NCI-H187 (cell line): Measurements from ENCODE around the gene RAPGEF2.
"Not testable (repeated sequence)": the region's sequence is repeated elsewhere in the genome, so short reads cannot be mapped to it uniquely, and the experiment has no call there.

Experiments
- DNase-seq, 2 experiments: peaks; one replicate each; lab custom pipeline; 2025; lab: John Stamatoyannopoulos, UW

The RAPGEF2 gene

GRCh38 chr4:159239629-159240028, 136.8 kb downstream of the RAPGEF2 start:
- DNase-seq, result no peak

DNA sequence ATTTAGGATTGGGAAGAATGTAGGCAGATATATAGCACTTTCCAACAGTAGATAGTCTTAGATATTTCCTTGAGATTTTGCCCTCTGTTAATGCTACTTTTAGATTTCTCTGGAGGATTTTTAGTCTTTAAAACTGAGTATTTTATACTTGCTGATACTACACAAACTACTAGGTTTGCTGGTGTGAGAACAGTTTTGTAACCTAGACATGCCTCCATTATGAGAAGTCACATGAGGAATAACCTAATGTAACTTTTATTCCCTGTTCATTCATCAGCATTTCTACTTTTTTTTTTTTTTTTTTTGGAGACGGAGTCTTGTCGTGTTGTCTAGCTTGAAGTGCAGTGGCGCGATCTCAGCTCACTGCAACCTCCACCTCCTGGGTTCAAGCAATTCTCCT, 137.2 kb downstream of the RAPGEF2 start:
- no peak for DNase-seq

- DNase-seq, result no peak
Measured at GRCh38 chr4:159240687-159241086, 137.8 kb downstream of the RAPGEF2 start.

DNA sequence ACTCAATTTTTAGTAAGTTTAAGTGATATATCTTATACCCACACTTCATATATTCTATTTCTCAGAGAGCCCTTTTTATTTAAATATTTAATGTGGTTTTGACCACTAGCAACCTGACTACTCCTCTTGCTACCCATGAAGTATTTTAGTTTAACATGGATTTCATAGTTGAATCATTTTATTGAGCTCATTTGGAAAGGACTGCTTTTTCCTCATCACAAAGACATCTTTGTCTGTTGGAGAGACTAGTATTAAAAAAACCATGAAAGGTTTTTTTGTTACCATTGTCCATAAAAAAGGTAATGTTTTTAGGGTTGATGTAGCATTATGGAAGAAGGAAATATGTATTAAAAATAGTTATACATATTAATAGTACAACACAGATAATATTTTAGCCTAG, 139.5 kb downstream of the RAPGEF2 start:
- DNase-seq, result no peak

DNA sequence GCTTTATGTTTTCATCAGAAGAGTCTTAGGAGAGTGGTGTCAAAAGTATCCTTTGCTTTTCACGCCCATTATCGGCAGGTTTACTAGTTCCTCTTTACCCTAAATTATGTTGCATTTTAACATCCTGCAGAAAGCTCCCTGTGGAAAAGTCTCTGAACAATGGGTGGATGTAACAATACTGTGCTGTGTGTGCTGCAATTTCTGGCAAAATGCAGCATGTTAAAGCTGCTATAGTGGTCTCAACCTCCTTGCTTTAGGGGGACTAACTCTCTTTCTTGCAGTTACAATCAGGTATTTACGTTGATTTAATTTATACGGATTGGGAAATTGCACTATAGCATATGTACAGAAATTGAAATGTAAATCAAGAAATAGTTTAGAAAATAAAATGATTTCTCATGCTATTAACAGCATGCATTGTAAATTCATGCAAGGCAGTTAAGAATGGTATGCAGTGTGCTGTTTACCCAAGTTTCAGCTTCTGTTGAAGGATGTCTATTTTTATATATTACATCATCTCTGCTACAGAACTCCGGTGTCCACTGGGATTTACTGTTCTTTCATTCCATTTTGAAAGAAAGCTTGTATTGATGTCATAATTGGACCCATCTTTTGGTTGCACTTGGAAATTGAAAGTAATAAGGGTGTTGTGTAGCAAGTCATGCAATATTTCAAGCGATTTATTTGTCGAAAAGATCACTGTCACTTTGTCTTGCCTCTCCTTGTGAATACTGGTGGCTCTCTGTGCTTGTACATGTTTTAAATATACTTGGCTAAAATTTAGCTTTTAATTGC, 145.7 kb downstream of the RAPGEF2 start:
- no peak for DNase-seq

DNA sequence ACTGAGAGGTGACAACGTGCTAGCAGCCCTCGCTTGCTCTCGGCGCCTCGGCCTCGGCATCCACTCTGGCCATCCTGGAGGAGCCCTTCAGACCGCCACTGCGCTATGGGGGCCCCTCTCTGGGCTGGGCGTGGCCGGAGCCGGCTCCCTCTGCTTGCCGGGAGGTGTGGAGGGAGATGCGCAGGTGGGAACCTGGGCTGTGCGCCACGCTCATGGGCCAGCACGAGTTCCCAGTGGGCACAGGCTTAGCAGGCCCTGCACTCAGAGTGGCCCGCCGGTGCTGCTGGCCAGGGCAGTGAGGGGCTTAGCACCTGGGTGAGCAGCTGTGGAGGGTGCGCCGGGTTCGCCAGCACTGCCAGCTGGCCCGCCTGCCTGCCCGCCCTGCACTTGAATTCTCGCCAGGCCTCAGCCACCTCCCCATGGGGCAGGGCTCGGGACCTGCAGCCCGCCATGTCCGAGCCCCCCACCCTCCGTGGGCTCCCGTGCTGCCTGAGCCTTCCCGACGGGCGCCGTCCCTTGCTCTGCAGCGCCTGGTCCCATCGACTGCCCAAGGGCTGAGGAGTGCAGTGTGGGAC, 148.0 kb downstream of the RAPGEF2 start:
- DNase-seq, result no peak

- not testable (repeated sequence) for DNase-seq
Measured at GRCh38 chr4:159251580-159251979, 148.7 kb downstream of the RAPGEF2 start.

GRCh38 chr4:159252491-159252890, 149.6 kb downstream of the RAPGEF2 start:
- no peak for DNase-seq

GRCh38 chr4:159256037-159256436, 153.2 kb downstream of the RAPGEF2 start:
- DNase-seq, result no peak

- DNase-seq, result no peak
Measured at GRCh38 chr4:159258889-159259560, 156.1 kb downstream of the RAPGEF2 start.

GRCh38 chr4:159264057-159264456, 161.2 kb downstream of the RAPGEF2 start:
- DNase-seq, result no peak

GRCh38 chr4:159266981-159267868, 164.3 kb downstream of the RAPGEF2 start:
- DNase-seq, result no peak

DNA sequence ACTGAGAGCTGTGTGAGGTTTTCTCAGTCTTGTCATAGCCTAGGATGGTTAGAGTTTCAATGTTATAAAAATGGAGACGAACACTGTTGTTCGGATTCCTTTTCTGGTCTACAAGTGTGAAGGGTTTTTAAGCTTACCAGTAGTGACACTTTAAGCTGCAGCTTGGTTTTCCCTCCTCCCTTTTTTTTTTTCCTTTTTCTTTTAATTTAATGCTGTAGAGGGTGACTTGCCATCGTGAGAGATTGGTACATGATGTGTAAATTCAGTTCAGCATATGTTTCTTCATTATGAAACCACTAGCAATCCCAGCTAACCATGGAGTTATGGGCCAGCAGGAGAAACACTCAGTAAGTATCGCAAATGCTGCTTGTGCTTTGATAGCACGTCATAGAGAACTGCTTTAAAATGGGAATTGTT, 165.0 kb downstream of the RAPGEF2 start:
- no peak for DNase-seq

DNA sequence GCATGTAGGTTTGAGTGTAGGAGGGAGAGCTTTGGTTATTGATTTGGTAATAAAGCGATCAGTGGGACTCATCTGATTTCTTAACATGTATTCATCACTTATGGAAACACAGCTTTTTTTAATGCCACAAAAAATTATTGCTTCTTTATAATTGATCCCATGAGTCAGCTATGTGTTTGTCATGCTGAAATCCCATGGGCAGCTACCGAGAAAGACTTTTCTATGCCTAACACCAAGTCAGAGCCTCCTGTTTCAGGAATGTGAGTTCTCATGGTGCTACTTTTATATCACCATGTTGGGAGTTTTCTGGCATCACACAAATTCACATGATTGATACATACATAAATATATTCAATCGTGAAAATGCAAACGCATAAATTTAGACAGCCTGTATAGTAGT, 165.7 kb downstream of the RAPGEF2 start:
- DNase-seq, result no peak

DNA sequence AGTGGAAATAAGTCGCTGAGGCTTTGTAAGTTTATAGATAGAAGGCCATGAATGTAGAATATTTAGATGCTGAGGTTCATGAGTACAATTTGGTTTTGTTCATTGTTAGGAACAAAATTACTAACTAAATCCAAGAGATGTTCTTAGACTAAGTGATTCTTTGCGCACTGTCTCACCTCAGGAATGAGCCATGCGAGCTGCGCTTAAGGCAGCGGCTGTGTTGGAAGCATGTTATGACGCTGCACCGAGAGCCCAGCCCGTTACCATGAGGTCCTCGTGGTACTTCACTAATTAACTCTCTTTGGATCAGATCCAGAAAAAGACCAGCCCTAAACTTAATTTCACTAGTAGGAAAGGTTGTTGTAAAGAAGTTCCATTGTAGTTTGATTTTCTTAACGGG, 166.2 kb downstream of the RAPGEF2 start:
- no peak for DNase-seq

- DNase-seq, result no peak
Measured at GRCh38 chr4:159269956-159270355, 167.1 kb downstream of the RAPGEF2 start.

DNA sequence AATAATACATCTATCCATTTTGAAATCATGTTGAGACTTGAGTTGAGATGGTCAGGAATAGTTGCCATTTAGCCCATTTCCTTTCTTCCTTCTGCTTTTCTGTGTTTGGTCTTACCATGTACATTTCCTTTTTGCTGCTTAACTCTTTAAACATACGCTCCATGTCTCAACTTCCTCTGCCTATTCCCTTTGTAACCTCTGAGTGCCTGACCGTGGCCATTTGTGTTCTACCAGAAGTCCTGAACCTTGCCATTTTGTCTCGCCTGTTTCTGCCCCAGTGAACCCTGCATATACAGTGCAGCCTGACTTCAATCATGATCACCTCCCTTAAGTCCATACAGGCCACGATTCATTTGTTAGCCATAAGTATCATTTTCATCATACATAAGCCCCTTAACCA, 169.0 kb downstream of the RAPGEF2 start:
- DNase-seq, result no peak

- DNase-seq, result no peak
Measured at GRCh38 chr4:159272273-159273140, 169.6 kb downstream of the RAPGEF2 start.

- no peak for DNase-seq
Measured at GRCh38 chr4:159273141-159273438, 170.2 kb downstream of the RAPGEF2 start.

DNA sequence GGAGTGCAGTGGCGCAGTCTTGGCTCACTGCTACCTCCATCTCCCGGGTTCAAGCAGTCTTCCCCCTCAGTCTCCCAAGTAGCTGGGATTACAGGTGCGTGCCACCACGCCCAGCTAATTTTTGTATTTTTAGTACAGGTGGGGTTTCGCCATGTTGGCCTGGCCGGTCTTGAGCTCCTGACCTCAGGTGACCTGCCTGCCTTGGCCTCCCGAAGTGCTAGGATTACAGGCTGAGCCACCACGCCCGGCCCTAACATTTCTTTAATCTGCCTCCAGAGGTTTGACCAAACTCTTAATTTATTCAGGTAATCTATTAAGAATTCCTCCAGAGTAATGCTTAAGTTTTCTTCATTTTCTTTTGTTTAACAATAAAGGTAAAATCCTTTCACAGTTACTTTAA, 171.0 kb downstream of the RAPGEF2 start:
- no peak for DNase-seq

DNA sequence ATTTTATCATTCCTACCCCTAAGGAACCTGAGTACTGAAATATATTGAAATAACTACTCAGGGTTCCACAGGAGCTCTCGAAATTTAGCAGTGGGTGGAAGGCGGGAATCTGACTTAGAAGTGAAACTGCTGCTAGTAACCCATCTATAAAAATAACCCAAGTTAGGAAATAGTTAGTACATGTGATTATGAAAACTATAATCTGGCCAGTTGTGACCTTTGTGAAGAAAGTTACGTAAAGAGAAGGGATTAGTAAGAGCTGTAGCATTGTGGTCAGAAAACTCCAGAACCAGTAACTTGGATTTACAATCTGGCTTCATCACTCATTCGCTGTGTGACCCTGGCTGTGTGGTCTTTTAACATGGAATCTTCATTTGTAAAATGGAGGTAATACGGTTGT, 175.5 kb downstream of the RAPGEF2 start:
- DNase-seq, result no peak
